IMR-90 (cell line): ENCODE measurements around the gene ATP11A. TPM values are rescaled to one million over a fixed set of nuclear protein-coding genes. Genes with fewer than 3 reads are reported as not detected.

Source experiments
- ATAC-seq: fragments of 200-7000 bp; cut with Tn5 transposase; 2 replicates; pipeline ENCODE4 v1.9.1; 2020; ENCODE audit warnings: low read depth, mild to moderate bottlenecking, moderate library complexity
- BruUV-seq: library from RNA; stranded (reverse); fragments of 400-500 nt; replicated peaks from 2 replicates; lab custom pipeline; 2021; lab: Mats Ljungman, UMichigan
- CTCF ChIA-PET: fragments of 300-600 bp; formaldehyde crosslinking; extraction: SDS; loops from one replicate; lab custom pipeline; 2021; ENCODE audit warnings: antibody characterized with exemption; lab: Yijun Ruan, JAX
- POLR2A ChIA-PET: fragments of 300-600 bp; sonication (Branson Sonifier 250); formaldehyde crosslinking; loops from one replicate; lab custom pipeline; 2022; ENCODE audit warnings: antibody characterized with exemption; ENCODE audit not compliant: unreplicated experiment; lab: Charles Lee
- DNase-seq: peaks from one replicate; pipeline ENCODE4 v3.0.0; 2013
- H2AFZ ChIP-seq: replicated peaks from 2 replicates; pipeline ENCODE3; 2013; ENCODE audit warnings: low read length, mild to moderate bottlenecking; ENCODE audit not compliant: poor library complexity
- H2AK5ac ChIP-seq: 2 replicates; pipeline ENCODE4 v1.6.1; 2013; ENCODE audit warnings: low read depth, low read length, inconsistent platforms
- H2AK9ac ChIP-seq: replicated peaks from 2 replicates; pipeline ENCODE3; 2013; ENCODE audit warnings: mild to moderate bottlenecking, low read depth, low read length, moderate library complexity; ENCODE audit not compliant: poor library complexity
- H2BK120ac ChIP-seq: 2 replicates; pipeline ENCODE4 v1.6.1; 2013; ENCODE audit warnings: low read depth, low read length, inconsistent platforms
- H2BK15ac ChIP-seq: 3 replicates; pipeline ENCODE4 v1.6.1; 2013; ENCODE audit warnings: low read depth, low read length, inconsistent platforms
- H2BK20ac ChIP-seq: 2 replicates; pipeline ENCODE4 v1.6.1; 2013; ENCODE audit warnings: low read depth, mild to moderate bottlenecking, inconsistent platforms, low read length, moderate library complexity
- H2BK5ac ChIP-seq: 2 replicates; pipeline ENCODE4 v1.6.1; 2013; ENCODE audit warnings: mild to moderate bottlenecking, low read depth, low read length, inconsistent platforms; ENCODE audit not compliant: poor library complexity, severe bottlenecking
- H3K14ac ChIP-seq: replicated peaks from 2 replicates; pipeline ENCODE4 v1.6.1; 2013; ENCODE audit warnings: low read depth, low read length, inconsistent platforms
- H3K18ac ChIP-seq: 2 replicates; pipeline ENCODE4 v1.6.1; 2013; ENCODE audit warnings: low read depth, low read length, control low read depth
- H3K23ac ChIP-seq: 2 replicates; pipeline ENCODE4 v1.6.1; 2013; ENCODE audit warnings: low read depth, low read length, inconsistent platforms
- H3K27ac ChIP-seq: 2 replicates; pipeline ENCODE4 v1.5.1; 2013; ENCODE audit warnings: mild to moderate bottlenecking, control low read depth, low read length; ENCODE audit not compliant: insufficient read depth
- H3K27me3 ChIP-seq: 2 replicates; pipeline ENCODE4 v1.6.1; 2013; ENCODE audit warnings: low read length; ENCODE audit not compliant: control insufficient read depth, insufficient read depth
- H3K36me3 ChIP-seq: 2 replicates; pipeline ENCODE4 v1.6.1; 2013; ENCODE audit warnings: low read length, mixed read lengths; ENCODE audit not compliant: control insufficient read depth, insufficient read depth
- H3K4ac ChIP-seq: 2 replicates; pipeline ENCODE4 v1.6.1; 2013; ENCODE audit warnings: low read depth, low read length, inconsistent platforms
- H3K4me1 ChIP-seq: 2 replicates; pipeline ENCODE4 v1.6.1; 2013; ENCODE audit warnings: low read length, mixed read lengths; ENCODE audit not compliant: control insufficient read depth, insufficient read depth
- H3K4me2 ChIP-seq: 2 replicates; pipeline ENCODE4 v1.6.1; 2013; ENCODE audit warnings: low read depth, mild to moderate bottlenecking, control low read depth, low read length, moderate library complexity
- H3K4me3 ChIP-seq: 2 replicates; pipeline ENCODE4 v1.5.1; 2013; ENCODE audit warnings: low read depth, mild to moderate bottlenecking, control low read depth, low read length, moderate library complexity; ENCODE audit not compliant: insufficient read depth
- H3K56ac ChIP-seq: 2 replicates; pipeline ENCODE4 v1.6.1; 2013; ENCODE audit warnings: low read length, inconsistent platforms; ENCODE audit not compliant: insufficient read depth; ENCODE audit errors: extremely low read depth
- H3K79me1 ChIP-seq, 2 experiments: 2 replicates each; pipeline ENCODE4 v1.6.1; 2013; ENCODE audit warnings: low read length in 2 of 2, inconsistent platforms in 1 of 2, low read depth in 1 of 2
- H3K9ac ChIP-seq: 2 replicates; pipeline ENCODE4 v1.6.1; 2013; ENCODE audit warnings: low read depth, low read length, control low read depth
- H3K9me1 ChIP-seq: 2 replicates; pipeline ENCODE4 v1.6.1; 2013; ENCODE audit warnings: low read length, inconsistent platforms; ENCODE audit not compliant: insufficient read depth
- H3K9me3 ChIP-seq: 2 replicates; pipeline ENCODE4 v1.6.1; 2013; ENCODE audit warnings: low read length; ENCODE audit not compliant: control insufficient read depth, insufficient read depth
- H4K20me1 ChIP-seq: 2 replicates; pipeline ENCODE4 v1.6.1; 2013; ENCODE audit warnings: low read length, inconsistent platforms; ENCODE audit not compliant: insufficient read depth
- H4K5ac ChIP-seq: 2 replicates; pipeline ENCODE4 v1.6.1; 2013; ENCODE audit warnings: mild to moderate bottlenecking, low read depth, low read length, control low read depth
- H4K8ac ChIP-seq, 2 experiments: 2 replicates each; pipeline ENCODE4 v1.6.1; 2013; ENCODE audit warnings: low read depth in 2 of 2, low read length in 2 of 2, control low read depth in 1 of 2, inconsistent platforms in 1 of 2
- H4K91ac ChIP-seq: 2 replicates; pipeline ENCODE4 v1.6.1; 2013; ENCODE audit warnings: low read depth, low read length, inconsistent platforms; ENCODE audit not compliant: insufficient read depth
- BHLHE40 ChIP-seq: fragments of 150-350 bp; IDR thresholded peaks from 2 replicates; pipeline ENCODE4 v1.6.1; 2016; ENCODE audit warnings: mild to moderate bottlenecking, low read depth, low read length
- CEBPB ChIP-seq: IDR thresholded peaks from 2 replicates; pipeline ENCODE4 v1.6.1; 2012; ENCODE audit warnings: low read depth, low read length, improper control_type of control experiment
- CHD1 ChIP-seq: IDR thresholded peaks from 2 replicates; pipeline ENCODE4 v1.6.1; 2012; ENCODE audit warnings: low read depth, low read length, improper control_type of control experiment
- CTCF ChIP-seq: conservative IDR thresholded peaks from 2 replicates; pipeline ENCODE4 v1.5.1; 2012; ENCODE audit warnings: mild to moderate bottlenecking, low read depth, low read length, improper control_type of control experiment
- ELK1 ChIP-seq: fragments of 150-350 bp; IDR thresholded peaks from 2 replicates; pipeline ENCODE4 v1.6.1; 2016; ENCODE audit warnings: low read depth, mild to moderate bottlenecking, low read length, moderate library complexity, borderline replicate concordance
- FOS ChIP-seq: fragments of 150-350 bp; IDR thresholded peaks from 2 replicates; pipeline ENCODE4 v1.6.1; 2016; ENCODE audit warnings: low read depth, low read length
- MAFK ChIP-seq: IDR thresholded peaks from 2 replicates; pipeline ENCODE4 v1.6.1; 2012; ENCODE audit warnings: low read depth, low read length, improper control_type of control experiment
- MAZ ChIP-seq: IDR thresholded peaks from 2 replicates; pipeline ENCODE4 v1.6.1; 2012; ENCODE audit warnings: low read depth, mild to moderate bottlenecking, low read length, improper control_type of control experiment, moderate library complexity, borderline replicate concordance
- MXI1 ChIP-seq: IDR thresholded peaks from 2 replicates; pipeline ENCODE4 v1.6.1; 2012; ENCODE audit warnings: low read depth, mild to moderate bottlenecking, low read length, moderate library complexity, borderline replicate concordance
- NFE2L2 ChIP-seq: fragments of 150-350 bp; IDR thresholded peaks from 2 replicates; pipeline ENCODE4 v1.6.1; 2016; ENCODE audit warnings: low read depth, mild to moderate bottlenecking, low read length
- POLR2A ChIP-seq: IDR thresholded peaks from 2 replicates; pipeline ENCODE4 v1.6.1; 2012; ENCODE audit warnings: mild to moderate bottlenecking, low read depth, low read length
- RAD21 ChIP-seq: IDR thresholded peaks from 2 replicates; pipeline ENCODE4 v1.6.1; 2012; ENCODE audit warnings: low read length, improper control_type of control experiment
- RCOR1 ChIP-seq: IDR thresholded peaks from 2 replicates; pipeline ENCODE4 v1.6.1; 2012; ENCODE audit warnings: mild to moderate bottlenecking, low read length, improper control_type of control experiment; ENCODE audit not compliant: insufficient replicate concordance
- RFX5 ChIP-seq: IDR thresholded peaks from 2 replicates; pipeline ENCODE4 v1.8.0; 2012; ENCODE audit warnings: low read depth, mild to moderate bottlenecking, low read length, moderate library complexity
- SMC3 ChIP-seq: fragments of 150-350 bp; IDR thresholded peaks from 2 replicates; pipeline ENCODE4 v1.6.1; 2016; ENCODE audit warnings: low read depth, mild to moderate bottlenecking, antibody characterized with exemption, low read length, moderate library complexity
- USF2 ChIP-seq: fragments of 150-350 bp; IDR thresholded peaks from 2 replicates; pipeline ENCODE4 v1.6.1; 2017; ENCODE audit warnings: mild to moderate bottlenecking, antibody characterized with exemption, low read length, low read depth
- WGBS, 2 experiments: methylation state at CpG; one replicate each; pipeline versions ENCODE4 v1.1.5 to v1.1.7; 2013; ENCODE audit warnings: missing lambda C conversion rate in 2 of 2; ENCODE audit not compliant: insufficient read length in 1 of 2; ENCODE audit errors: extremely low coverage in 2 of 2; 5-methylcytosine and 5-hydroxymethylcytosine counted together
- dilution Hi-C: fragments of 300-500 bp; cut with HindIII; formaldehyde crosslinking; loops from one replicate; pipeline ENCODE4 v1.14.3; 2018; ENCODE audit warnings: low sequenced_read_pairs; ENCODE audit not compliant: unreplicated experiment
- in situ Hi-C: fragments of 300-500 bp; cut with MboI; formaldehyde crosslinking; loops from 3 replicates; pipeline ENCODE4 v1.14.3; 2019; ENCODE audit warnings: low sequenced_read_pairs, inconsistent platforms, mixed read lengths
- intact Hi-C: fragments of 100-400 bp; cut with micrococcal nuclease; formaldehyde crosslinking; loops from 2 replicates; pipeline ENCODE4 v1.10.0; 2022
- polyA plus RNA-seq, 3 experiments: library from polyadenylated mRNA; depleted of rRNA; stranded (reverse); fragments of >200 nt; gene quantifications; 2 replicates each; pipeline ENCODE4 v1.2.3, GENCODE V29; 2012; ENCODE audit warnings: low replicate concordance in 1 of 3
- total RNA-seq: library from RNA; depleted of rRNA; stranded (reverse); fragments of >200 nt; gene quantifications from 2 replicates; pipeline ENCODE4 v1.2.3, GENCODE V29; 2012

Gene ATP11A
- total and polyA plus RNA-seq, 2 of the 4 experiments (the other 2 are of a cell fraction), result 8.4 to 12.0 TPM

GRCh38 chr13:112902101-112902651 lies 212.3 kb downstream of the ATP11A start:
- no peak overlapping the region for H2BK5ac ChIP-seq
- no peak overlapping the region for H4K8ac ChIP-seq
- H3K18ac ChIP-seq, result no peak overlapping the region
- H3K36me3 ChIP-seq, result no peaks in the 10 kb centered on the region
- no peaks in the 10 kb centered on the region for H4K20me1 ChIP-seq
- no peaks in the 10 kb centered on the region for H3K9me1 ChIP-seq
- DNase-seq (no peak), ATAC-seq (no peak)
- H3K4me2 ChIP-seq, result no peak overlapping the region
- H4K5ac ChIP-seq, result no peak overlapping the region
- no peak overlapping the region for H2BK120ac ChIP-seq
- ChIA-PET CTCF (no interaction called here), POLR2A (no interaction called here)
- no peak overlapping the region for H4K91ac ChIP-seq
- 82% methylated on average over 6 of the region's 14 CpGs; no CpG with 5 or more reads in 1 of the 2 experiments for WGBS, 2 experiments
- peaks cover 15% of the 10 kb centered on the region for H3K9me3 ChIP-seq
- H3K14ac ChIP-seq, result no peak overlapping the region
- H3K4me3 ChIP-seq, result no peak overlapping the region
- H2AK5ac ChIP-seq, result no peak overlapping the region
- no peak overlapping the region for H2AFZ ChIP-seq
- H3K56ac ChIP-seq, result no peak overlapping the region
- dilution Hi-C loops (no loop called here), in situ Hi-C loops (no loop called here), intact Hi-C loops (no loop called here)
- no peak overlapping the region for H3K9ac ChIP-seq
- BruUV-seq, result no TSS peak
- no peak overlapping the region for H3K27ac ChIP-seq
- H3K23ac ChIP-seq, result no peak overlapping the region
- no peak overlapping the region for H2BK15ac ChIP-seq
- H3K4ac ChIP-seq, result no peak overlapping the region
- no peaks in the 10 kb centered on the region for H3K79me1 ChIP-seq
- TF ChIP-seq BHLHE40, result no peak
- no peak for TF ChIP-seq NFE2L2
- TF ChIP-seq MAFK, result no peak
- no peak for TF ChIP-seq RCOR1
- no peak for TF ChIP-seq MAZ
- no peak for TF ChIP-seq RFX5
- TF ChIP-seq POLR2A, result no peak
- TF ChIP-seq MXI1, result no peak
- no peak for TF ChIP-seq SMC3
- TF ChIP-seq RAD21, result no peak
- no peak for TF ChIP-seq CHD1
- TF ChIP-seq ELK1, result no peak
- TF ChIP-seq CEBPB, result no peak
- no peak for TF ChIP-seq CTCF
- TF ChIP-seq FOS, result no peak
- no peak for TF ChIP-seq USF2
- no peak overlapping the region for H2BK20ac ChIP-seq
- H2AK9ac ChIP-seq, result no peak overlapping the region
- peaks cover 78% of the 10 kb centered on the region for H3K27me3 ChIP-seq
- no peaks in the 10 kb centered on the region for H3K4me1 ChIP-seq
